CD1c-positive myeloid dendritic cell (primary cell): Measurements from ENCODE around the gene CEP170.
A peak's percentile ranks its signal among the peaks of the same experiment; 100 is the strongest.

Source experiments
- DNase-seq: peaks from one replicate; pipeline ENCODE4 v3.0.0-alpha.2; 2016; ENCODE audit errors: extremely low spot score

Gene CEP170

GRCh38 chr1:243254927-243255790 is at the start of gene CEP170:
CEP170 (minus strand) TSS chr1:243255281; CDS start chr1:243225280, 30,001 bp downstream.
- peak; percentile 97 for DNase-seq

- no peak for DNase-seq
Measured at GRCh38 chr1:243301059-243301458, 46.0 kb upstream of the CEP170 start.

DNA sequence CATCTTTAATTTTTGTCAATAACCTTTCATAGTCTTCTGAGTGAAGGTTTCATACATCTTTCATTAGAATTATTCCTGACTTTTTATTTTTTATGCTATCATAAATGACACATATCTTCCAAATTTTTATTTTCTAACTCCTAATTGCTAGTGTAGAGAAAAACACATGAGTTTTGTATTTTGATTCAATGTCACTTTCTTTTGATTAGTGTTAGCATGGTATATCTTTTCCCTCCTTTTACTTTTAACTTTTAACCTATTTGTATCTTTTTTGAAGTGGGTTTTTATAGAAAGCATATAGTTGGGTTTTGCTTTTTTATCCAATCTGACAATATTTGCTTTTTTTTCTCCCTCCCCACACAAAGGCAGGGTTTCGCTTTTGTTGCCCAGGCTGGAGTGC is 44.0 kb upstream of the CEP170 start:
- no peak for DNase-seq

- no peak for DNase-seq
Measured at GRCh38 chr1:243294723-243295121, 39.6 kb upstream of the CEP170 start.

- DNase-seq, result no peak
Measured at GRCh38 chr1:243293941-243294722, 39.1 kb upstream of the CEP170 start.

- no peak for DNase-seq
Measured at GRCh38 chr1:243292117-243292516, 37.0 kb upstream of the CEP170 start.

DNA sequence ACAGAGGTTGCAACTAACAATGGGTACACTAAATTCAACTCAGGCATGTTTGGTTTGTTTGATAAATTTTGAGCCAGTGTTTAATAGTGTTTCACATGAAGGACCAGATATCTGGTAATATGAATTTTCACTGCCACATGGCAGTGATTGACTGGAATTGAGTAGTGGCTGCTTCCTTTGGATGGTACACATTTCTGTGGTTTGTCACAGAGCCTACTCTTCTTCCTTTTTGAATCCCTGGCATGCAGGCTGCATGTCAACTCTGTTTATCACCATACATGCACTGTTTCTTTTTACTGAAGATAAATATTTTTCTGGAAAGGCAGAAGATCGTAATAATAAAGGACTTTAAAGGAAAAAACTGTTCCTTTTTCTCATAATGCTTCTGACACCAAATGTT is 36.2 kb upstream of the CEP170 start:
- DNase-seq, result no peak

- no peak for DNase-seq
Measured at GRCh38 chr1:243288062-243288461, 33.0 kb upstream of the CEP170 start.

- DNase-seq, result peak; percentile 91
Measured at GRCh38 chr1:243287652-243288051, 32.6 kb upstream of the CEP170 start.

DNA sequence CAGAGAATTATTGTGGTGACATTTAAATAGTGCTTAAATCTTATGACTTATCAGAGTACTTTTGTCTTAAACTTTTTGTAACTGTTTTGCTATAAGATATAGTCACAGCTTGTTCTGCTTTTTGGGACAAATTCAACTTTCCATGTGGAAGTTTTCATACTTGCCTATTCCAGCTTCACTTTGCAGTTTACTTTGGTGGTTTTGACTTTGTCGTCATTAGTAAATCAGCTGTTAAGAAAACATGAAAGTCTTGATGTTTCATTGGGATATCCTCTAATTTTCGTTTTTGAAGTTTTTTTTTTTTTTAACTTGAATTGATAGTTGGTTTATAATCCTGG is 32.0 kb upstream of the CEP170 start:
- DNase-seq, result peak; percentile 72

GRCh38 chr1:243286409-243287122 is 31.5 kb upstream of the CEP170 start:
- peak; percentile 78 for DNase-seq

GRCh38 chr1:243281672-243282071 is 26.6 kb upstream of the CEP170 start:
- no peak for DNase-seq

DNA sequence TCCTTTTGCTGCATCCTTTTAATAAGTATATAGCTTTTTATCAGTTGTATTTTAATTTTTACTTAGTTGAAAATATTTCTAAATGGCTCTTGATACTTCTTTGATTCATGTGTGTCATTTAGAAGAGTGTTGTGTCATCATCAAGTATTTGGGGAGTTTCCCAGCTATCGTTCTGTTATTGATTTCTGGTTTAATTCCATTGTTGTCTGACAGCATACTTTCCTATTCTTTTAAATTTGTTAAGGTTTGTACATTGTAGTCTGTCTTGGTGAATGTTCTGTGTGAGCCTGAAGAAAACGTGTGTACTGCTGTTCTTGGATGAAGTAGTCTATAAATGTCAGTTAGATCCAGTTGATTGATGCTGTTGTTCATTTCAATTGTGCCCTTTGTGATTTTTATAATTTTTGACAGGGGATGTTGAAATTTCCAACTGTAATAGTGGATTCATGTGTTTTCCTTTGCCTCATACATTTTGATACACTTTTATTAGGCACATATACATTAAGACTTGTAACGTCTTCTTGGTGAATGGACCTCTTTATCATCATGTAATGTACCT is 25.6 kb upstream of the CEP170 start:
- no peak for DNase-seq

DNA sequence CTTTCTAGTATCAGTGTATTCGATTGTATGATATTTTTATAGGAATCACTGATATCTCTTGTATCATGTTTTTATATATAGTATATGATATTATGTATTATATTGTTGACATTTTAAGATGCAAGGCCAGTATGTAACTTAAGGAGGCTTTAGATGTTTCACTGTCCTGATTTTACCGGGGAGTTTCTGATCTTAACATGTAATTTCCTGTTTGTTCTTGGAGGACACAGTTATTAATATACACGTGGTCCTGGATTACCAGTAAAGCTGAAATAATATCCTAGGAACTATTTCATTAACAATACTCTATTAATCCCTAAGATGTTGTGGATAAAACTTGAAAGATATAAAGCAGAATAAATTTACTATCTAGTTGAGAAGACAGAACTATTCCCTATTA is 20.2 kb upstream of the CEP170 start:
- DNase-seq, result no peak

- DNase-seq, result no peak
Measured at GRCh38 chr1:243273945-243274344, 18.9 kb upstream of the CEP170 start.

- DNase-seq, result no peak
Measured at GRCh38 chr1:243273506-243273905, 18.4 kb upstream of the CEP170 start.

GRCh38 chr1:243272401-243272800 is 17.3 kb upstream of the CEP170 start:
- DNase-seq, result no peak

DNA sequence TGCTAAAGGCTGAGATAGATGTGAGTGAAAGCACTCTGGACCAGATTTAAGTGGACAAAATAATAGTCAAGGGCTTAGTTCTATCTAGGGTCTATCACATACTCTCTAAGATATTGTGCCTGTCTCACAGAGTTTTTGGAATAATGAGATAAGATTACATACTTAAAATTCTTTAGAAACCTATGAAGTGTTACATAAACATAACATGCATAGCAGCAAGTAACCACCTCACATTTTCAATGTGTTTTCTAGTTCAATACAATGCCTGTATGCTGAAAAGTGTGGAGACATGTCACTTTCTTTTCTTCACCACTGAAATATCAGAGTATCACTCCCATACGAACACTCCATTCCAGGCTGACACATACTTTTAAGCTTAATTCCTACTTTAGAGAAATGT is 16.9 kb upstream of the CEP170 start:
- no peak for DNase-seq

DNA sequence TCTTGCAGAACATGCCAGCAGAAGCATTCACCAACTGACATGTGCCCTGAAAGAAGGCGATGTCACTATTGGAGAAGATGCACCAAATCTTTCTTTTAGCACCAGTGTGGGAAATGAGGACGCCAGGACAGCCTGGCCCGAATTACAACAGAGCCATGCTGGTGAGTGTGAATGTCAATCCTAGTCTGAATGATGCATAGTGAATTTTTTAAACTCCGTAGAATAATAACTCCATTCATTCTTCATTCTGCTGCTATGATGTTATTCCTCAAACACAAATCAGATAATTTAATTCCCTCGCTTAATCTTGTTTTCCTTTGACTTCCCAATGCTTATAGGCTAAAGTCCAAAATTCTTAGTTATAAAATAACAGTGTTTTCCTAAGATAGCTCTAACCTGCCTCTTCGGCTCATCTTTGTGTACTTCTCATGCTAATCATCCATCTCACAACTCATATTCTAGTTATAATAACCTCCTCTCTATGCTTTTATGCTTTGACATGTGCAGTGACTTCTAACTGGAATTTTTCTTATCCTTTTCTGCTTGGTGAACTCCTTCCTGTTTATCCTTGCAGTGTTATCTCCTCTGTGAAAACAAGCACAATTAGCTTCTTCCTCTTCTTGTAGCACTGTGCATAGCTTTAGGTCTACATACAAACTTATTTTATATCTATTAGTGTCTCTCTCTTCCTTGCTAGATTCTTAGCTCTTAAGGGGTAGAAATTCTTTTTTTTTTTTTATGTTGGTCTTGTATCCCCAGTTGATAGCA is 15.2 kb upstream of the CEP170 start:
- DNase-seq, result peak; percentile 23

GRCh38 chr1:243269461-243269801 is 14.3 kb upstream of the CEP170 start:
- no peak for DNase-seq

DNA sequence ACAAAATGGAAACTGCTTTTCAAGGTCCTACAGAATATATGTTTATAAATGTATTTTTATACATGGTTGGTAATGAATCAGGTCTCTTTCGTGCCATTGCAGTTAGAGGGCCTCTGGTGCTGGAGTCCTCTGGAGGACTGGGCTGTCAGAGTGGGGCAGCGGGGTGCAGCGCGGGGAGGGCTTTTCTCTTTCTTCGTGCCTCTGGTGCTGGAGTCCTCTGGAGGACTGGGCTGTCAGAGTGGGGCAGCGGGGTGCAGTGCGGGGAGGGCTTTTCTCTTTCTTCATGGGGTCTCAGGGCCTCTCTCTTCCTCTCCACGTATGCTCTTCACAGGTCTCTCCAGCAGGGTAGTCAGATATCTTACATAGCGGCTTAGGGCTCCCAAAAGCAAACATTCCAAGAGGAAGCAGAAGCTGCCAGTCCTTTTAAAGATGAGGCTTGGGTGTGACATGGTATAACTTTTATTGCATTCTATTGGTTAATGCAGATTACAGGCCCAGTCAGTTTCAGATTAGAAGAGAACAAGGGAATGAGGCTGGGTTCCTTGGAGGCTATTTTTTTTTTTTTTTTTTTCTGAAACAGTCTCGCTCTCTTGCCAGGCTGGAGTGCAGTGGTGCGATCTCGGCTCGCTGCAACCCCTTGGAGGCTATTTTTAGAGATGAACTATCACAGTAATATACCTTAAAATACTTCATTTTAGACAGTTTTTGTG is 13.8 kb upstream of the CEP170 start:
- peak; percentile 21 for DNase-seq
